Erythroblast (primary cell): ENCODE measurements around the gene GAB1.

ENCODE experiments used
- GATA1 ChIP-seq: IDR thresholded peaks from 2 replicates; pipeline ENCODE4 v1.6.1; 2011; ENCODE audit warnings: low read depth, mild to moderate bottlenecking, control low read depth, low read length, moderate library complexity
- POLR2A ChIP-seq: IDR thresholded peaks from 2 replicates; pipeline ENCODE4 v1.6.1; 2011; ENCODE audit warnings: mild to moderate bottlenecking, low read length

DNA sequence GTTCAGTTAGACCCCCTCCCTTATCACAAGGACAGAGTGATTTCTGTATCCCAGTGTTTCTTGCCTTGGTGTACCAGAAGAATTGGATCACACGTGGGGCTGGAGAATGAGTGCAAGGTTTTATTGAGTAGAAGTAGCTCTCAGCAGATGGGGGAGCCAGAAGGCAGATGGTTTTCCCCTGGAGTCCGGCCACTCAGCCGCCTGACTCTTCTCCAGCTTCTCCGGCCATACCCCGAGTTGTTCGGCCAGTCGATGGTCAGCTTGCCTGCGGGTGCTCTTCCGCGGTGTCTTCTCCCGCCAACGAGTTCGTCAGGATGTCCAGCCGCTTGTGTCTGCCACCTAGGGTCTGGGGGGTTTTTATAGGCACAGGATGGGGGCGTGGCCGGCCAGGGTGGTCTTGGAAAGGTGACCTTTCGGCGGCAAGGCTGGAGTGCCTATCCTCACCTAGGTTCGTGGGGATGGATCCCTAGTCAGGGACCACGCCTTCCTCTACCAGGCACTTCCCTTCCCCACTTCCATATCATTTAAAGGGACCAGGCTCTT is 14.5 kb downstream of the GAB1 start:
- TF ChIP-seq POLR2A (no peak), GATA1 (no peak)
